PFSK-1 (cell line): ENCODE results near the gene HYAL3.

ENCODE experiments used
- FOXP2 ChIP-seq: optimal IDR thresholded peaks from 2 replicates; pipeline ENCODE3; 2011; ENCODE audit warnings: borderline replicate concordance, control low read depth, inconsistent platforms; ENCODE audit not compliant: insufficient read depth; ENCODE audit errors: extremely low read length, extremely low read depth
- POLR2AphosphoS5 ChIP-seq: IDR thresholded peaks from 2 replicates; pipeline ENCODE4 v1.6.1; 2012; ENCODE audit warnings: low read depth, mild to moderate bottlenecking, control low read depth, low read length, moderate library complexity
- SIN3A ChIP-seq: IDR thresholded peaks from 2 replicates; pipeline ENCODE4 v1.6.1; 2012; ENCODE audit warnings: mild to moderate bottlenecking, low read length, moderate library complexity, borderline replicate concordance; ENCODE audit not compliant: insufficient read depth
- TAF1 ChIP-seq: IDR thresholded peaks from 2 replicates; pipeline ENCODE4 v1.6.1; 2012; ENCODE audit warnings: low read length, control low read depth, borderline replicate concordance; ENCODE audit not compliant: insufficient read depth
- TF ChIP-seq, protein P1 (sequence below), 2 experiments: IDR thresholded peaks; 2 replicates each; pipeline versions ENCODE4 v1.6.1 to v1.8.0; 2011 to 2012; ENCODE audit warnings: low read depth in 2 of 2, low read length in 2 of 2, control low read depth in 1 of 2, inconsistent platforms in 1 of 2, mild to moderate bottlenecking in 1 of 2, moderate library complexity in 1 of 2; ENCODE audit not compliant: insufficient read depth in 1 of 2

The HYAL3 gene

GRCh38 chr3:50299638-50299928 is 378 bp upstream of the HYAL3 start:
- TF ChIP-seq, protein P1, sequence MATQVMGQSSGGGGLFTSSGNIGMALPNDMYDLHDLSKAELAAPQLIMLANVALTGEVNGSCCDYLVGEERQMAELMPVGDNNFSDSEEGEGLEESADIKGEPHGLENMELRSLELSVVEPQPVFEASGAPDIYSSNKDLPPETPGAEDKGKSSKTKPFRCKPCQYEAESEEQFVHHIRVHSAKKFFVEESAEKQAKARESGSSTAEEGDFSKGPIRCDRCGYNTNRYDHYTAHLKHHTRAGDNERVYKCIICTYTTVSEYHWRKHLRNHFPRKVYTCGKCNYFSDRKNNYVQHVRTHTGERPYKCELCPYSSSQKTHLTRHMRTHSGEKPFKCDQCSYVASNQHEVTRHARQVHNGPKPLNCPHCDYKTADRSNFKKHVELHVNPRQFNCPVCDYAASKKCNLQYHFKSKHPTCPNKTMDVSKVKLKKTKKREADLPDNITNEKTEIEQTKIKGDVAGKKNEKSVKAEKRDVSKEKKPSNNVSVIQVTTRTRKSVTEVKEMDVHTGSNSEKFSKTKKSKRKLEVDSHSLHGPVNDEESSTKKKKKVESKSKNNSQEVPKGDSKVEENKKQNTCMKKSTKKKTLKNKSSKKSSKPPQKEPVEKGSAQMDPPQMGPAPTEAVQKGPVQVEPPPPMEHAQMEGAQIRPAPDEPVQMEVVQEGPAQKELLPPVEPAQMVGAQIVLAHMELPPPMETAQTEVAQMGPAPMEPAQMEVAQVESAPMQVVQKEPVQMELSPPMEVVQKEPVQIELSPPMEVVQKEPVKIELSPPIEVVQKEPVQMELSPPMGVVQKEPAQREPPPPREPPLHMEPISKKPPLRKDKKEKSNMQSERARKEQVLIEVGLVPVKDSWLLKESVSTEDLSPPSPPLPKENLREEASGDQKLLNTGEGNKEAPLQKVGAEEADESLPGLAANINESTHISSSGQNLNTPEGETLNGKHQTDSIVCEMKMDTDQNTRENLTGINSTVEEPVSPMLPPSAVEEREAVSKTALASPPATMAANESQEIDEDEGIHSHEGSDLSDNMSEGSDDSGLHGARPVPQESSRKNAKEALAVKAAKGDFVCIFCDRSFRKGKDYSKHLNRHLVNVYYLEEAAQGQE (IDR thresholded peaks at IDR 0.05; ENCODE audit: insufficient read depth in 1 of 2, low read depth in 2 of 2, low read length in 2 of 2): no peak
- TF ChIP-seq SIN3A (no peak), FOXP2 (no peak), TAF1 (no peak), POLR2AphosphoS5 (no peak)

DNA sequence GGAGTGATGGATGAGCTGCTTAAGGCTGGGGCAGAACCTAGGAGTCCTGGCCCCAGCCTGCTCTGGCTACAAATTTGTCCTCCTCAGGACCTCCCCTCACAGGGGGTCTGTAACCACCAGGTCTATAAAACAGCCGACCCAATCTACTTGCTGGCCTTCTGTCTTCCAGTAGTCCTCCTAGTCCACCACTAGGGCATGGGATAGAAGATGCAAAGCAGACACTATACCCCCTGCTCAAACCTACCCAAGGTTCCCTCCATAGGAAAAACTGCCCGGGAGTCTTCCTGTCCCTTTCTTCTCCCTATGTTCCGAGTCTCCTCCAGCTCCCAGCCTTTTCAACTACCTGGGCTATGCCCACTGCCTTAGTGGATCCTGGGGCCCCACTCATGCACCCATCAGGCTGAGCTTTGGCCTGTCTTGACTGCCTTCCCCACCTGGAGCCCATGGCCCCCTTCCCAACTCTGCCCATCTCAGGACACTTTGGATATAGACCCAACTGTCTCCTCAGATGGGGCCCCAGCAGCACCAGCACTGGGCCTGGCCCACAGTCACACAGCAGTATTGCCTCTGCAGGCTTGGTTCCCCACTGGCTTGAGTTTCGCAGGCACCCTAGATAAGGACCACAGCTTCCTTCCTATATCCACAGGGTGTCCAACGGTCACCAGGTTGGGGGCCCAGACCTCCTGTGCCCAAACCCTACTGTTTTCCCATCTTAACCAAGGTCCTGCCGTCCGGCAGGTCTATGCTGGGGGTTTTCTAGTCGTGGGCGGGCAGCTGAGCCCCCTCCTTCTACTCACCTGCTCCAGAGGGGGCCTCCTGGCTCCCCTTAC is 1.1 kb downstream of the HYAL3 start:
- no peak for TF ChIP-seq POLR2AphosphoS5
- TF ChIP-seq, protein P1 (IDR thresholded peaks at IDR 0.05; ENCODE audit: insufficient read depth in 1 of 2, low read depth in 2 of 2, low read length in 2 of 2): no peak
- TF ChIP-seq FOXP2: no peak
- TF ChIP-seq TAF1: no peak
- TF ChIP-seq SIN3A: no peak

DNA sequence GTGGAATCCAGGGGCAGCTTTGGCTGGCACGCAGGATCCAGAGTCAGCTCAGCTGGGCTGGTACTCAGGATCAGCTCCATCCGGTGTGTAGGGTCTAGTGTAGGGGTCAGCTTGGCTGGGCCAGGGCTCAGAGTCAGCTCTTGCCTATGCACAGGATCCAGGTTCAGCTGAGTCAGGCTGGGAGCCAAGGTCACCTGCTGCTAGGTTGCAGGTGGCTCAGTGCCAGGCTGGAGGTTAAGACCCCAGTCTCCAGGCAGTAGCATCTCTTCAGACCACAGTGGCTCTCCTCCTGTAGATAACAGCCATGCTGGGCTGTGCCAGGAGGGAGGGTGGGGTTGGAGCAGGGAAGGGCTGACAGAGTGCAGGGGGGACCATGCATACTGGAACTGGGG is 1.8 kb downstream of the HYAL3 start:
- TF ChIP-seq POLR2AphosphoS5: no peak
- TF ChIP-seq TAF1: no peak
- no peak for TF ChIP-seq SIN3A
- TF ChIP-seq, protein P1 (IDR thresholded peaks at IDR 0.05; ENCODE audit: insufficient read depth in 1 of 2, low read depth in 2 of 2, low read length in 2 of 2): no peak
- no peak for TF ChIP-seq FOXP2

DNA sequence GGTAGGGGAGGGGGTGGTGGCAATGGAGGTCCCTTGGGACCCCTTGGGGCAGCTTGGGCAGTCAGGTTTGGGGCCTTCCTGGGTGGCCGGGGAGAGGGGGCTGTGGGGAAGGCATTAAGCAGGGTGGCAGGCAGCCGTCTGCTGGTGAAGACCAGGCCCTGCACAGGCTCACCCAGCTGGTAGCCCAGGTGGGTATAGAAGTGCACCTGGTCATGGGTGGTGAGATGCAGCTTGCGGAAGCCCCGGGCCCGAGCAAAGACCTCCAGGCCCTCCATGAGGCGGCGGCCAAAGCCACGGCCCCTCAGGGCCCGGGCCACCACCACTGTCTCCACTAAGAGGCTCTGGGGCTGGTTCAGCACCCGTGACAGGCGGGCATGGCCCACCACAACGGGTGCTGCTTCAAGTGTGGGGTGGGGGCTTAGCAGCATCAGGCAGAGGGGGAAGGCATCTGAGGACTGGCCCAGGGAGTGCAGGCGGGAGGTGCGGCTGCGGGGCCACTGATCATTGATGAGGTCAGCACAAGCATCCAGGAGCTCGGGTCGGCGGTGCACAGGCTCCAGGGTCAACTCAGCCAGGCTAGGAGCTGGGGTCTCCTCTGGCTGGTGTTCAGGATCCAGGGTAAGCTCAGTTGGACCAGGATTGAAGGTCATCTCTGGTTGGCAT is 2.4 kb downstream of the HYAL3 start:
- TF ChIP-seq TAF1 (no peak), POLR2AphosphoS5 (no peak), SIN3A (no peak), FOXP2 (no peak)
- TF ChIP-seq, protein P1 (IDR thresholded peaks at IDR 0.05; ENCODE audit: insufficient read depth in 1 of 2, low read depth in 2 of 2, low read length in 2 of 2): no peak
